HCT116 (cell line): ENCODE data around the gene AKR1A1.

Experiments
- ELF1 ChIP-seq: IDR thresholded peaks from 2 replicates; pipeline ENCODE4 v1.6.1; 2012; ENCODE audit warnings: low read depth, borderline replicate concordance
- EZH2 ChIP-seq: fragments of 200-600 bp; sonication (generic); IDR thresholded peaks from 2 replicates; pipeline ENCODE4 v1.6.1; 2017; ENCODE audit warnings: antibody characterized with exemption, mixed run types
- EZH2phosphoT487 ChIP-seq: fragments of 200-600 bp; IDR thresholded peaks from 2 replicates; pipeline ENCODE4 v1.6.1; 2018; ENCODE audit warnings: antibody characterized with exemption, borderline replicate concordance
- FOSL1 ChIP-seq: IDR thresholded peaks from 2 replicates; pipeline ENCODE4 v1.6.1; 2012; ENCODE audit warnings: low read depth
- POLR2A ChIP-seq: IDR thresholded peaks from 2 replicates; pipeline ENCODE4 v1.7.0; 2011; ENCODE audit warnings: borderline replicate concordance; ENCODE audit not compliant: insufficient read depth, insufficient read length; ENCODE audit errors: extremely low read depth
- POLR2AphosphoS5 ChIP-seq: IDR thresholded peaks from 2 replicates; pipeline ENCODE4 v1.6.1; 2011; ENCODE audit warnings: mild to moderate bottlenecking, low read depth, low read length, moderate library complexity
- RAD21 ChIP-seq: IDR thresholded peaks from 2 replicates; pipeline ENCODE4 v1.6.1; 2012; ENCODE audit warnings: low read depth, mild to moderate bottlenecking
- SP1 ChIP-seq: IDR thresholded peaks from 2 replicates; pipeline ENCODE4 v1.6.1; 2012; ENCODE audit warnings: low read depth
- ZFX ChIP-seq: fragments of 450-650 bp; IDR thresholded peaks from 2 replicates; pipeline ENCODE4 v1.6.1; 2017
- TF ChIP-seq, protein P1 (sequence below): IDR thresholded peaks from 2 replicates; pipeline ENCODE4 v1.6.1; 2012
- TF ChIP-seq, protein P2 (sequence below), 3 experiments: fragments of 200-600 bp in 1 of 3; sonication (generic) in 1 of 3; IDR thresholded peaks in 2 of 3; conservative IDR thresholded peaks in 1 of 3; 2 replicates each; pipeline ENCODE4 v1.5.1; 2012 to 2017; ENCODE audit warnings: low read depth in 2 of 3, low read length in 2 of 3, antibody characterized with exemption in 1 of 3, borderline replicate concordance in 1 of 3, control low read depth in 1 of 3, mild to moderate bottlenecking in 1 of 3, mixed read lengths in 1 of 3, mixed run types in 1 of 3, moderate library complexity in 1 of 3; ENCODE audit not compliant: insufficient read depth in 1 of 3
- TF ChIP-seq, protein P3 (sequence below): IDR thresholded peaks from 2 replicates; pipeline ENCODE4 v1.6.1; 2012
- TF ChIP-seq, protein P4 (sequence below): IDR thresholded peaks from 2 replicates; pipeline ENCODE4 v1.6.1; 2012; ENCODE audit warnings: low read depth
- TF ChIP-seq, protein P5 (sequence below): IDR thresholded peaks from 2 replicates; pipeline ENCODE4 v1.6.1; 2011; ENCODE audit warnings: mild to moderate bottlenecking, low read length, moderate library complexity; ENCODE audit not compliant: insufficient replicate concordance; ENCODE audit errors: extremely low read depth

DNA sequence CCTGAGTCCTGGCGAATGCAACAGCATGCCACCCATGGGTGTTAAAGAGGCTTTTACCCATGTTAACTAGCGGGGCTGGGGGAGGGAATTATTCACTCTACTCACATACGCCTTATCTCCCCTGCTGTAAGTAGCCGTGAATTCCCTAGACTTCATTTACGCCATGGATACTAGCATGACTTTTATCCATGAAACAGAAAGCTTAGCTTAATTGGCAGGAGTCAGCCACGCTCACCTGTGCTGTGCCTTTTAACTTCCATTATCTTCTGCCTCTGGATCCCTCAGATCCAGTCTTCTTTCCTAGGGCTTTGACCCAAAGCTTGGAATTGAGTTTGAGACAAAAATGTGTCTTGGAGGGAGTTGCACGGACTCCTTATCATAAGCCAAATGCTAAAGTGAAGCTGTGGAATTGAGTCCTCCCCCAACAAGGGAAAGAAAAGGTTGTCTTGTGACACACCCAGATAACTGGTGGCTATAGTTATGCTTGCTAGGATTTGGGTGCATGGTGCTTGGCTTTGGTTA lies 23.5 kb downstream of the AKR1A1 start:
- TF ChIP-seq, protein P1, sequence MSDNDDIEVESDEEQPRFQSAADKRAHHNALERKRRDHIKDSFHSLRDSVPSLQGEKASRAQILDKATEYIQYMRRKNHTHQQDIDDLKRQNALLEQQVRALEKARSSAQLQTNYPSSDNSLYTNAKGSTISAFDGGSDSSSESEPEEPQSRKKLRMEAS: no peak
- TF ChIP-seq, protein P2, sequence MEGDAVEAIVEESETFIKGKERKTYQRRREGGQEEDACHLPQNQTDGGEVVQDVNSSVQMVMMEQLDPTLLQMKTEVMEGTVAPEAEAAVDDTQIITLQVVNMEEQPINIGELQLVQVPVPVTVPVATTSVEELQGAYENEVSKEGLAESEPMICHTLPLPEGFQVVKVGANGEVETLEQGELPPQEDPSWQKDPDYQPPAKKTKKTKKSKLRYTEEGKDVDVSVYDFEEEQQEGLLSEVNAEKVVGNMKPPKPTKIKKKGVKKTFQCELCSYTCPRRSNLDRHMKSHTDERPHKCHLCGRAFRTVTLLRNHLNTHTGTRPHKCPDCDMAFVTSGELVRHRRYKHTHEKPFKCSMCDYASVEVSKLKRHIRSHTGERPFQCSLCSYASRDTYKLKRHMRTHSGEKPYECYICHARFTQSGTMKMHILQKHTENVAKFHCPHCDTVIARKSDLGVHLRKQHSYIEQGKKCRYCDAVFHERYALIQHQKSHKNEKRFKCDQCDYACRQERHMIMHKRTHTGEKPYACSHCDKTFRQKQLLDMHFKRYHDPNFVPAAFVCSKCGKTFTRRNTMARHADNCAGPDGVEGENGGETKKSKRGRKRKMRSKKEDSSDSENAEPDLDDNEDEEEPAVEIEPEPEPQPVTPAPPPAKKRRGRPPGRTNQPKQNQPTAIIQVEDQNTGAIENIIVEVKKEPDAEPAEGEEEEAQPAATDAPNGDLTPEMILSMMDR (IDR thresholded peaks at IDR 0.05 in 2 of 3, conservative IDR thresholded peaks at IDR 0.05 in 1 of 3; ENCODE audit: borderline replicate concordance in 1 of 3, insufficient read depth in 1 of 3, low read depth in 2 of 3, low read length in 2 of 3): no peak
- TF ChIP-seq POLR2A (no peak), ZFX (no peak), EZH2phosphoT487 (no peak), EZH2 (no peak), SP1 (no peak), POLR2AphosphoS5 (no peak), FOSL1 (no peak), RAD21 (no peak), ELF1 (no peak)
- TF ChIP-seq, protein P3, sequence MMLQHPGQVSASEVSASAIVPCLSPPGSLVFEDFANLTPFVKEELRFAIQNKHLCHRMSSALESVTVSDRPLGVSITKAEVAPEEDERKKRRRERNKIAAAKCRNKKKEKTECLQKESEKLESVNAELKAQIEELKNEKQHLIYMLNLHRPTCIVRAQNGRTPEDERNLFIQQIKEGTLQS: no peak
- TF ChIP-seq, protein P4, sequence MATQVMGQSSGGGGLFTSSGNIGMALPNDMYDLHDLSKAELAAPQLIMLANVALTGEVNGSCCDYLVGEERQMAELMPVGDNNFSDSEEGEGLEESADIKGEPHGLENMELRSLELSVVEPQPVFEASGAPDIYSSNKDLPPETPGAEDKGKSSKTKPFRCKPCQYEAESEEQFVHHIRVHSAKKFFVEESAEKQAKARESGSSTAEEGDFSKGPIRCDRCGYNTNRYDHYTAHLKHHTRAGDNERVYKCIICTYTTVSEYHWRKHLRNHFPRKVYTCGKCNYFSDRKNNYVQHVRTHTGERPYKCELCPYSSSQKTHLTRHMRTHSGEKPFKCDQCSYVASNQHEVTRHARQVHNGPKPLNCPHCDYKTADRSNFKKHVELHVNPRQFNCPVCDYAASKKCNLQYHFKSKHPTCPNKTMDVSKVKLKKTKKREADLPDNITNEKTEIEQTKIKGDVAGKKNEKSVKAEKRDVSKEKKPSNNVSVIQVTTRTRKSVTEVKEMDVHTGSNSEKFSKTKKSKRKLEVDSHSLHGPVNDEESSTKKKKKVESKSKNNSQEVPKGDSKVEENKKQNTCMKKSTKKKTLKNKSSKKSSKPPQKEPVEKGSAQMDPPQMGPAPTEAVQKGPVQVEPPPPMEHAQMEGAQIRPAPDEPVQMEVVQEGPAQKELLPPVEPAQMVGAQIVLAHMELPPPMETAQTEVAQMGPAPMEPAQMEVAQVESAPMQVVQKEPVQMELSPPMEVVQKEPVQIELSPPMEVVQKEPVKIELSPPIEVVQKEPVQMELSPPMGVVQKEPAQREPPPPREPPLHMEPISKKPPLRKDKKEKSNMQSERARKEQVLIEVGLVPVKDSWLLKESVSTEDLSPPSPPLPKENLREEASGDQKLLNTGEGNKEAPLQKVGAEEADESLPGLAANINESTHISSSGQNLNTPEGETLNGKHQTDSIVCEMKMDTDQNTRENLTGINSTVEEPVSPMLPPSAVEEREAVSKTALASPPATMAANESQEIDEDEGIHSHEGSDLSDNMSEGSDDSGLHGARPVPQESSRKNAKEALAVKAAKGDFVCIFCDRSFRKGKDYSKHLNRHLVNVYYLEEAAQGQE: no peak
- TF ChIP-seq, protein P5, sequence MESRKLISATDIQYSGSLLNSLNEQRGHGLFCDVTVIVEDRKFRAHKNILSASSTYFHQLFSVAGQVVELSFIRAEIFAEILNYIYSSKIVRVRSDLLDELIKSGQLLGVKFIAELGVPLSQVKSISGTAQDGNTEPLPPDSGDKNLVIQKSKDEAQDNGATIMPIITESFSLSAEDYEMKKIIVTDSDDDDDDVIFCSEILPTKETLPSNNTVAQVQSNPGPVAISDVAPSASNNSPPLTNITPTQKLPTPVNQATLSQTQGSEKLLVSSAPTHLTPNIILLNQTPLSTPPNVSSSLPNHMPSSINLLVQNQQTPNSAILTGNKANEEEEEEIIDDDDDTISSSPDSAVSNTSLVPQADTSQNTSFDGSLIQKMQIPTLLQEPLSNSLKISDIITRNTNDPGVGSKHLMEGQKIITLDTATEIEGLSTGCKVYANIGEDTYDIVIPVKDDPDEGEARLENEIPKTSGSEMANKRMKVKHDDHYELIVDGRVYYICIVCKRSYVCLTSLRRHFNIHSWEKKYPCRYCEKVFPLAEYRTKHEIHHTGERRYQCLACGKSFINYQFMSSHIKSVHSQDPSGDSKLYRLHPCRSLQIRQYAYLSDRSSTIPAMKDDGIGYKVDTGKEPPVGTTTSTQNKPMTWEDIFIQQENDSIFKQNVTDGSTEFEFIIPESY: no peak
